OCI-LY1 (cell line): ENCODE data around the gene MMP27.

Source experiments
- H2AFZ ChIP-seq: fragments of 200-600 bp; sonication (generic), shearing (Covaris generic); 2 replicates; pipeline ENCODE4 v1.6.0; 2014; ENCODE audit warnings: antibody characterized with exemption, mild to moderate bottlenecking, low read length
- H3F3A ChIP-seq: fragments of 200-600 bp; sonication (generic), shearing (Covaris generic); 2 replicates; pipeline ENCODE4 v1.6.0; 2014; ENCODE audit warnings: mild to moderate bottlenecking, antibody characterized with exemption, low read length, moderate library complexity; ENCODE audit not compliant: insufficient read depth
- H3K27ac ChIP-seq: fragments of 200-600 bp; sonication (generic); 2 replicates; pipeline ENCODE4 v1.5.1; 2014; ENCODE audit warnings: low read length, mixed run types, mild to moderate bottlenecking, low read depth; ENCODE audit not compliant: poor library complexity, severe bottlenecking
- H3K27me3 ChIP-seq: fragments of 200-600 bp; sonication (generic); 2 replicates; pipeline ENCODE4 v1.6.0; 2014; ENCODE audit warnings: antibody characterized with exemption, mild to moderate bottlenecking, low read length, moderate library complexity; ENCODE audit not compliant: insufficient read depth
- H3K36me3 ChIP-seq: fragments of 200-600 bp; sonication (generic); 2 replicates; pipeline ENCODE4 v1.6.1; 2014; ENCODE audit warnings: mild to moderate bottlenecking, antibody characterized with exemption, low read length, moderate library complexity, mixed read lengths; ENCODE audit not compliant: insufficient read depth
- H3K4me1 ChIP-seq: fragments of 200-600 bp; sonication (generic); 2 replicates; pipeline ENCODE4 v1.5.1; 2014; ENCODE audit warnings: mild to moderate bottlenecking, low read length, moderate library complexity; ENCODE audit not compliant: insufficient read depth, severe bottlenecking
- H3K4me2 ChIP-seq: fragments of 200-600 bp; sonication (generic), shearing (Covaris generic); 2 replicates; pipeline ENCODE4 v1.6.1; 2014; ENCODE audit warnings: low read length
- H3K4me3 ChIP-seq: fragments of 200-600 bp; sonication (generic); 2 replicates; pipeline ENCODE4 v1.5.1; 2014; ENCODE audit warnings: low read length, low read depth, mild to moderate bottlenecking, mixed read lengths; ENCODE audit not compliant: poor library complexity, severe bottlenecking
- H3K79me2 ChIP-seq: fragments of 200-600 bp; shearing (Covaris generic); 2 replicates; pipeline ENCODE4 v1.6.1; 2016; ENCODE audit warnings: mixed run types, low read length, mixed read lengths; ENCODE audit not compliant: insufficient read depth
- H3K9ac ChIP-seq: fragments of 200-600 bp; sonication (generic), shearing (Covaris generic); 2 replicates; pipeline ENCODE4 v1.6.1; 2014; ENCODE audit warnings: mild to moderate bottlenecking, low read length, mixed read lengths
- H3K9me2 ChIP-seq: fragments of 200-600 bp; sonication (generic), shearing (Covaris generic); 2 replicates; pipeline ENCODE4 v1.6.1; 2014; ENCODE audit warnings: low read depth, mild to moderate bottlenecking, low read length, mixed read lengths
- H3K9me3 ChIP-seq: fragments of 200-600 bp; shearing (Covaris generic); 2 replicates; pipeline ENCODE4 v1.6.1; 2014; ENCODE audit warnings: low read length, mixed read lengths
- H4K20me1 ChIP-seq: fragments of 200-600 bp; sonication (generic), shearing (Covaris generic); 2 replicates; pipeline ENCODE4 v1.6.0; 2016; ENCODE audit warnings: mild to moderate bottlenecking, low read length; ENCODE audit not compliant: insufficient read depth
- EZH2 ChIP-seq: fragments of 200-600 bp; sonication (generic), shearing (Covaris generic); IDR thresholded peaks from 2 replicates; pipeline ENCODE4 v1.8.0; 2017; ENCODE audit warnings: borderline replicate concordance, mixed run types, mild to moderate bottlenecking, antibody characterized with exemption, low read length, moderate library complexity, mixed read lengths
- TF ChIP-seq, protein P1 (sequence below): fragments of 200-600 bp; sonication (generic), shearing (Covaris generic); IDR thresholded peaks from 2 replicates; pipeline ENCODE4 v1.5.1; 2017; ENCODE audit warnings: mild to moderate bottlenecking, antibody characterized with exemption, low read length, moderate library complexity, mixed read lengths

MMP27 gene

DNA sequence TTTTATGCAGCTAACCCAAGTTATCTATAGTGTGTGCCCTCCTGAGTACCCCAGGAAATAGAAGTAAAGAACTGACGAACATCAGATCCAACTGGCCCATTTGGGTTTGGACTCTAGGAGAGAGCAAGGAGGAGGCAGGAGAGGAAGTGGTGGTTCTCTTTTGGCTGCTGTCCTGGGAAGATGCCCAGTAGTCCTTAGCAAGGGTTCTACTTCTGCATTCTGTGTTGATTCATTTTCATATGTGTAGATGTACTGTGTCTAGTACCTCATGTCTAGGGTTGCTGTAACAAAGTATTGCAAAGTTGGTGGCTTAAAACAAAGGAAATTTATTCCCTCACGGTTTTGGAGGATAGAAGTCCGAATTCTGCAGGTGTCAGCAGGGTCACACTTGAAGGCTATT, 6.6 kb upstream of the MMP27 start:
- H3K4me2 ChIP-seq: no peak overlapping the region
- H3F3A ChIP-seq: no peaks in the 10 kb centered on the region
- no peaks in the 10 kb centered on the region for H3K9me2 ChIP-seq
- H2AFZ ChIP-seq: no peak overlapping the region
- H3K4me3 ChIP-seq: no peak overlapping the region
- no peaks in the 10 kb centered on the region for H3K27me3 ChIP-seq
- H3K9ac ChIP-seq: no peak overlapping the region
- TF ChIP-seq, protein P1, sequence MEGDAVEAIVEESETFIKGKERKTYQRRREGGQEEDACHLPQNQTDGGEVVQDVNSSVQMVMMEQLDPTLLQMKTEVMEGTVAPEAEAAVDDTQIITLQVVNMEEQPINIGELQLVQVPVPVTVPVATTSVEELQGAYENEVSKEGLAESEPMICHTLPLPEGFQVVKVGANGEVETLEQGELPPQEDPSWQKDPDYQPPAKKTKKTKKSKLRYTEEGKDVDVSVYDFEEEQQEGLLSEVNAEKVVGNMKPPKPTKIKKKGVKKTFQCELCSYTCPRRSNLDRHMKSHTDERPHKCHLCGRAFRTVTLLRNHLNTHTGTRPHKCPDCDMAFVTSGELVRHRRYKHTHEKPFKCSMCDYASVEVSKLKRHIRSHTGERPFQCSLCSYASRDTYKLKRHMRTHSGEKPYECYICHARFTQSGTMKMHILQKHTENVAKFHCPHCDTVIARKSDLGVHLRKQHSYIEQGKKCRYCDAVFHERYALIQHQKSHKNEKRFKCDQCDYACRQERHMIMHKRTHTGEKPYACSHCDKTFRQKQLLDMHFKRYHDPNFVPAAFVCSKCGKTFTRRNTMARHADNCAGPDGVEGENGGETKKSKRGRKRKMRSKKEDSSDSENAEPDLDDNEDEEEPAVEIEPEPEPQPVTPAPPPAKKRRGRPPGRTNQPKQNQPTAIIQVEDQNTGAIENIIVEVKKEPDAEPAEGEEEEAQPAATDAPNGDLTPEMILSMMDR: no peak
- TF ChIP-seq EZH2: no peak
- H3K9me3 ChIP-seq: no peaks in the 10 kb centered on the region
- no peaks in the 10 kb centered on the region for H3K36me3 ChIP-seq
- no peak overlapping the region for H3K27ac ChIP-seq
- H4K20me1 ChIP-seq: no peaks in the 10 kb centered on the region
- no peaks in the 10 kb centered on the region for H3K79me2 ChIP-seq
- no peaks in the 10 kb centered on the region for H3K4me1 ChIP-seq

DNA sequence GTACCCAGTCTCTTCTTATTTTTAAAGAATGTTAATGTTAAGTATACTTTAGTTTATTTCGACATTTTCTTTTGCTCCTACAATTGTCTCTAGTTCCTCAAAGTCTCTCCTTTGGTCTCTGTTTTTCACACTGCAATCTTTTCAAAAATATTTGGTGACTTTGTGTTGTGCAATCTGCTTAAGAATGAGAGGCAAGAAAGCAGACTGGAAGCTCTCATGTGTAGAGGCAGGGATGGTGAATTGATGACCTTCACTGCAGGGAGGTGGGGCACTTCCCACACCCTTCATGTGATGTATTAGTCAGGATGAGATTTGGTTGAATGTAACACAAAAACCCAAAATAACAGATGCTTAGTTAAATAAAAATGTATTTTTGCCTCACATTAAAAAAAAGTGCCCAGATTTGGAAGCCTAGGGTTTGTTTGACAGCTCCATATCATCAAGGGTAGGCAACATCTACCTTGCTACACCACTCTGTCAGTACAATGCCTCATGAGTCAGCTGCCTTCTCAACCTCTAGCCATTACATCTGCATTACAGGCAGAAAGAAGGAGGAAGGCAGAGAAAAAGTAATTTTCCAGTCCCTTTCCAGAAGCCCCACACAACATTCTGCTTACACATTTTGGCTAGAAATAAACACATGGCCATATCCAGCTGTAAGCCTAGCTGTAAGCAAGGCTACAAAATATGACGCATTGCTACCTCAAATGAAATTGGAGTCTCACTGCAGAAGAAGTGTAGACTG, 3.8 kb upstream of the MMP27 start:
- H3K9ac ChIP-seq: no peak overlapping the region
- H3K4me3 ChIP-seq: no peak overlapping the region
- no peaks in the 10 kb centered on the region for H3F3A ChIP-seq
- TF ChIP-seq, protein P1: no peak
- no peak for TF ChIP-seq EZH2
- H3K27me3 ChIP-seq: no peaks in the 10 kb centered on the region
- no peaks in the 10 kb centered on the region for H3K36me3 ChIP-seq
- H3K4me1 ChIP-seq: no peaks in the 10 kb centered on the region
- no peaks in the 10 kb centered on the region for H3K9me3 ChIP-seq
- no peaks in the 10 kb centered on the region for H3K79me2 ChIP-seq
- H3K9me2 ChIP-seq: no peaks in the 10 kb centered on the region
- no peaks in the 10 kb centered on the region for H4K20me1 ChIP-seq
- H3K4me2 ChIP-seq: no peak overlapping the region
- H3K27ac ChIP-seq: no peak overlapping the region
- no peak overlapping the region for H2AFZ ChIP-seq

DNA sequence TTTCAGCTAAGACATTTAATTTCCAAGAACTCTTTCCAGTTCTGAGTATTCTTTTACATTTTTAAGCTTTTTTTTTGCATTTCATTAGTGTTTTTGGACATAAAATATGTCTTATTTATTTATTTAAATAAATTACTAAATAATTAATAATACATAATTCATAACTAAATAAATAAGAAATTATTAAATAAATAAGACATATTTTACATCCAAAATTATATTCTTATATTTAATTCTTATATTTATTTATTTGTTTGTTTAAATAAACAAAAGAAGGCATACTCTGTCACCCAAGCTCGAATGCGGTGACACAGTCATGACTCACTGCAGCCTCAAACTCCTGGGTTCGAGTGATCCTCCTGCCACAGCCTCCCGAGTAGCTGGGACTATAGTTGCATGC, 3.1 kb upstream of the MMP27 start:
- H3K9me3 ChIP-seq: no peaks in the 10 kb centered on the region
- H3K4me3 ChIP-seq: no peak overlapping the region
- H3K27me3 ChIP-seq: no peaks in the 10 kb centered on the region
- no peak overlapping the region for H3K27ac ChIP-seq
- no peaks in the 10 kb centered on the region for H4K20me1 ChIP-seq
- no peak overlapping the region for H3K4me2 ChIP-seq
- no peaks in the 10 kb centered on the region for H3F3A ChIP-seq
- no peak overlapping the region for H3K9ac ChIP-seq
- TF ChIP-seq, protein P1: no peak
- TF ChIP-seq EZH2: no peak
- H3K79me2 ChIP-seq: no peaks in the 10 kb centered on the region
- no peaks in the 10 kb centered on the region for H3K4me1 ChIP-seq
- no peak overlapping the region for H2AFZ ChIP-seq
- H3K9me2 ChIP-seq: no peaks in the 10 kb centered on the region
- H3K36me3 ChIP-seq: no peaks in the 10 kb centered on the region
